ENCODE data around the gene ERFE.
"Not testable (repeated sequence)": the region's sequence is repeated elsewhere in the genome, so short reads cannot be mapped to it uniquely, and the experiment has no call there.

The ERFE gene

GRCh38 chr2:238158509-238159070 is at the start of gene ERFE:
Gene ERFE, plus strand, starts transcription at chr2:238158970. Its CDS starts 38 bp downstream, at chr2:238159008.
- no peak within 1 kb of the TSS for H3K27ac ChIP-seq
- DNase-seq (ENCODE audit: low read depth, low spot score), result no peak

GRCh38 chr2:238113611-238114010 is 45.2 kb upstream of the ERFE start:
- DNase-seq (ENCODE audit: low read depth, low spot score), result no peak
- no peak overlapping the region for H3K27ac ChIP-seq

- H3K27ac ChIP-seq, result no peak overlapping the region
- no peak for DNase-seq (ENCODE audit: low read depth, low spot score)
These were observed 44.4 kb upstream of the ERFE start for GRCh38 chr2:238114331-238114841.

DNA sequence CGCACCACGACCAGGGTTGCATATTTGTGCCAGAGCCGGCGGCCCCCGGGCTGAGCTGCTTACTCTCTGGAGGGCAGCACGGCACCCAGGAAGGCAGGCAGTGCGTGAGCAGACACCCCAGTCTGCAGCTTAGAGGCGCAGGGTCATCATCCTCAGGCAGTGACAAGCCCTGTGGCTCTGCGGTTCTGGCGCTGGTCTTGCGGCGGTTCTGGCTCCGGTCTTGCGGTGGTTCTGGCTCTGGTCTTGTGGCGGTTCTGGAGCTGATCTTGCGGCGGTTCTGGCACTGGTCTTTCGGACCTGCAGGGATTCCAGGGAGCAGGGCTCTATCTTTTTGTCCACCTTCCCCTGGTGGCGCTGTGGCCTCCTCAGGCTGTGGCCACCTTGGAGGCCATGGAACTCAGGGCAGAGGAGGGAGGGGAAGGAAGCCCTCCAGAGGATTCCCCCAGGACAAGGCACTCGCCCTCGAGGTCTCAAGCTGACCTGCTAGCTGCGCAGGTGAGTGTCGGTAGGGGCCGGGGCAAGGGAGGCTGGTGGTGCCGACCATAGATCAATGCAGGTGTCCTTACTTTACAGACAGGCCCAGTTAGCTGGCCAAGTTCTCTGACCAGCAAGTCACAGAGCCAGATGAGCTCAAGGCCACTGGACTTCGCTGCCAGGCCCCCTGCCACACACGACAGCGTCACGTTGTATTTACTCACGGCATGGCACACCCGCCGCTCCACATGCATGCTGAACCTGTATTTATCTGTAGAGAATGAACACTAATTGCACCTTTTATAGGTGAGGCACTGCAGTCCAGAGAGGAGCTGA is 43.7 kb upstream of the ERFE start:
- DNase-seq (ENCODE audit: low read depth, low spot score), result no peak

DNA sequence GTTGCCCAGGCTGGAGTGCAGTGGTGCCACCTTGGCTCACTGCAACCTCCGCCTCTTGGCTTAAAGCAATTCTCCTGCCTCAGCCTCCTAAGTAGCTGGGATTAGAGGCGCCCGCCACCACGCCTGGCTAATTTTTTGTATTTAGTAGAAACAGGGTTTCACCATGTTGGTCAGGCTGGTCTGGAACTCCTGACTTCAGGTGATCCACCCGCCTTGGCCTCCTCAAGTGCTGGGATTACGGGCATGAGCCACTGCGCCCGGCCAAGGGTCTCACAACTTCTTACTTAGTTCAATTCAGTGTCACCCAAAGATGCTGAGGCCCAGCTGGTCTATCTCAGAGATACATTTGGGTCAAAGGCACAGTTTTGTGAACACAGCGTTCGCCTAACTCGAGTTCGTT is 43.1 kb upstream of the ERFE start:
- H3K27ac ChIP-seq; DNase-seq (ENCODE audit: low read depth, low spot score): not testable (repeated sequence)

More for the DNA sequence above, 43.7 kb upstream of the ERFE start:
- H3K27ac ChIP-seq, result no peak overlapping the region

DNA sequence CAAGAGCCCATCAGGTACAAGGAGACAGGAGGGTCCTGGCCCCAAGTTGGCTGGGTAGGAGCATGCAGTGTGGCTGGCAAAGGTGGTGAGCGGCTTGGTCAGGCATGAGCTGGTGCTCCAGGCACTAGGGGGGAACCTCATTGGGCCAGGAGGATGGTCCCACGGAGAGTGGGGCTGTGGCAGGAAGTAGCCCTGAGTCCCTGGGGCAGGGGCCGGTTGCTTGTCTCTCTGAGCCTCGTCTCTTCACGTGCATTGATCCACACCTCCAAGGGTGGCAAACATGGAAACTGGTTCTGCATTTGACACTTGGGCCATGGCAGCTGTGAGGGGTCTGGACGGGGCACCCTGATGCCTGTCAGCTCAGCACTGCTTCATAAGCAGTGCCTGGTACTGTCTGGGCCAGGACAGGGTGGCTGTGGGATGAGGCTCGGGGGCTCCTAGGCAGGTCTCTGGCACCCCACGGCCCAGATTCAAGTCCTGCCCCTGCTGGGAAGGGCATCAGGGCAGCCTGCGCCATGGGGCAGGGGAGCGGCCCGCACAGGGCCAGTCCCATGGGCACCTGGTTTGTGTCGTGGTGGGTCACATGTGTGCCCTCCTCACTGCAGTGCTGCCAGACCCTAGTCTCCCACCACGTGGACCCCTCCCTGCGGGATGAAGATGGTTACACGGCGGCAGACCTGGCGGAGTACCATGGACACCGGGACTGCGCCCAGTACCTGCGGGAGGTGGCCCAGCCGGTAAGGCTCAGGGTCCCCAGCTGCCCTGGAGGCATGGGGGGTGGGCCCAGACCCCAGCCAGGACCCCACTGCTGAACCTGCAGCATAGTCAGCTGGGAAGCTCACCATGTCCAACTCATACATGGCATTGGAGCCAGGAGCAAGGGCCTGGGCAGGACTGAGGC is 42.2 kb upstream of the ERFE start:
- no peak overlapping the region for H3K27ac ChIP-seq
- no peak for DNase-seq (ENCODE audit: low read depth, low spot score)

DNA sequence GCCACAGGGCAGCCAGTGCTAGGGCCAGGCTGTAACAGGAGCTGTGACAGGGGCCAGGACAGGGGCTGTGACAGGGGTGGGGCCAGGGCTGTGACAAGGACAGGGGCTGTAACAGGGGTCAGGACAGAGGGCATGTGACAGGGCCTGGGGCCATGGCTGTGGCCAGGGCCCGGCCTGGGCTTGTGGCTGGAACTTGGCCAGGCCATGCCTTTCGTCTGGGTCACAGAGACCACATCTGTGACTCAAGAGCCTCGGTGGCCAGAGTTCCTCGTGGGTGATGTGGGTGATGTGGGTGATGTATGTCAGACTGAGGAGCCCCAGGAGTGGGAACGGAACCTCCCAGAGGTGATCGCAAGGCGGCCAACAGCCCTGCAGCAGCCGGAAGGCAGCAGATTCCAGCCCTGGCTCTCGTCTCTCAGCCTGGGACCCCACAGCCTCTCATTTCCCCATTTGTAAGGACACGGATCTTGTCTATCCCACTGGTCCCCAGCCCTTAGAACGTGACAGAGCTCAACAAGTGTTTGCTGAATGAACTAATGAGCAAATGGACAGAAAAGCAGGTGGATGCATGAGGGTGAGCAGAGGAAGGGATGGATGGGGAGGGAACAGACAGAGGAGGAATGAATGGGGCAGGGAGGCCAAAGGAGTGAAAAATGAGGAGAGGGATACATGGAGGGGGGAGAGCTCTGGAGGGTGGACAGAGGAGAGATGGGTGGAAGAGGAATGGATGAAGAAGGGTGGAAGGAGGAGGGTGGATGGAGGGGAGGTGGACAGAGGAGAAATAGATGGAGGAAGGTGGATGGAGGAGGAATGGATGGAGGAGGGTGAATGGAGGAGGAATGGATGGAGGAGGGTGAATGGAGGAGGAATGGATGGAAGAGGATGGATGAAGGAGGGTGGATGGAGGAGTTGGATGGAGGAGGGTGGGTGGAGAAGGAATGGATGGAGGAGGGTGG is 41.3 kb upstream of the ERFE start:
- H3K27ac ChIP-seq, result no peak overlapping the region
- DNase-seq (ENCODE audit: low read depth, low spot score), result no peak

DNA sequence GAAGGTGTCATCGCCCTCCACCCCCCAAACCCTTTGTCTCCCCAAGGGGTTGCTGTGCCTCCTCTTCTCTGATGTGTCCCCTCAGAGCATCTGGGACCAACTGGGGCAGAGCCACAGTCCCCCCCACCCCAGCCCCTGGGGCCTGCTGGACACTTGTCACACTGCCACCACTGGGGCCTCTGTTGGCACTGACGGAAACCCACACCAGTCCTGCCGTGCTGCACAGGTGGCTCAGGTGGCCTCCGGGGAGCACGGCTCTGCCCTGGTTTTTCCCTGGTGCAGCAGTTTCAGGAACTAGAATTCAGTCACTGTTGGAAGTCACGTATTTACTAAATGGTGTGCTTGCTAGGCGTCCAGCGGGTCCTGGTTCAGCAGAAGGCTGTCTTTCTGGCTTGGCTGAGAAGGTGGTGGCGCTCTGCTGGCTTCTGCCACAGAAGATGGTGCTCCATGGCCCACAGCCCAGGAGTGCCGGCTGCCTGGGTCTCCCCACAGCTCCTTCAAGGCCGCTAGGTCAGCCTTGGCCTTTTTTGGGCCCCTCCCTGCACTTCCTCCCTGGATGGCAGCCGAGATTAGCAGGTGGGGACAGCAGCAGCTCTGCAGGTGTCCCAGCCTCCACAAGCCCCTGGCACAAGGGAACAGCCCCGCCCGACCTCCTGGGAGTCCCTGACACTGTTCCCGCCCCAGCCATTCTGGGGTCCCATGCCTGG is 38.9 kb upstream of the ERFE start:
- DNase-seq (ENCODE audit: low read depth, low spot score), result no peak
- H3K27ac ChIP-seq, result no peak overlapping the region

DNA sequence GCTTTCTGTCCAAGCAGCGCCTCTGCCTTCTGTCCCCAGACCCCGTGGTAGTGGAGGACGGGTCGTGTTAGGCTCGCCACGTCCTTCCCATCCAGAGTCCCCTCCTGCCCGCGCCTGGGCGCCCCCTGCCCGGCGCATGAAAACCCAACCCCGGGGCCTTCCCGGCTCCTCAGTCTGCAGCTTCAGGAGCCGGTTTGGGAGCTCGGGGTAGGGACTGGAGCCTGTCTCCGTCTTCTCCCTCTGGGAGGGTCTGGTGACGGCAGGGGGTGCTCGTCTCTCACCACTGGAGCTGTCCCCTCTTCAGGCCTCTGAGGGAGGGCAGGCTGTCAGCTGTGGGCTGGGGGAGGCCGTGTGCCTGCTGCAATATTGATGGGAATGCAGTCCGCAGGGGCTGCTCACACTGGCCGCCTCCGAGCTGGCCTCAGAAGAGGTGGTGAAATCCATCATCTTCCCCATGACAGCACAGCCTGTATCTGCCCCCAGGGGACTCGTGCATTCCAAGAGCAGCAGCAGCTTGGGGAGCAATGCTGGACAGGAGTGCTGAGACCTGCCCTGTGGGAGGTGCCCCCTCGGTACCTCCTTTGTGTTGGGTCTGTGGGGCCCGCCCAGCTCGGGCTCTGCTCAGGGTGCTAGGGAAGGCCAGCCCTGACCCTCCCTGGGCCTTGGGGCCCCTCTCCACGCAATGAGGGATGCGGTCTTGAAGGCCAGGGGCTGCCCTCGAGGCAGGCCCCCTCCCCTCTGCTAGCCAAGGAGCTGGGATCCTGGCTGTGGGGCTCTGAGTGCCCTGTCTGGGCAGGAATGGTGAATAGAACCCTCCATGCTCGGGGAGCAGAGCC is 38.1 kb upstream of the ERFE start:
- H3K27ac ChIP-seq, result no peak overlapping the region
- no peak for DNase-seq (ENCODE audit: low read depth, low spot score)

DNA sequence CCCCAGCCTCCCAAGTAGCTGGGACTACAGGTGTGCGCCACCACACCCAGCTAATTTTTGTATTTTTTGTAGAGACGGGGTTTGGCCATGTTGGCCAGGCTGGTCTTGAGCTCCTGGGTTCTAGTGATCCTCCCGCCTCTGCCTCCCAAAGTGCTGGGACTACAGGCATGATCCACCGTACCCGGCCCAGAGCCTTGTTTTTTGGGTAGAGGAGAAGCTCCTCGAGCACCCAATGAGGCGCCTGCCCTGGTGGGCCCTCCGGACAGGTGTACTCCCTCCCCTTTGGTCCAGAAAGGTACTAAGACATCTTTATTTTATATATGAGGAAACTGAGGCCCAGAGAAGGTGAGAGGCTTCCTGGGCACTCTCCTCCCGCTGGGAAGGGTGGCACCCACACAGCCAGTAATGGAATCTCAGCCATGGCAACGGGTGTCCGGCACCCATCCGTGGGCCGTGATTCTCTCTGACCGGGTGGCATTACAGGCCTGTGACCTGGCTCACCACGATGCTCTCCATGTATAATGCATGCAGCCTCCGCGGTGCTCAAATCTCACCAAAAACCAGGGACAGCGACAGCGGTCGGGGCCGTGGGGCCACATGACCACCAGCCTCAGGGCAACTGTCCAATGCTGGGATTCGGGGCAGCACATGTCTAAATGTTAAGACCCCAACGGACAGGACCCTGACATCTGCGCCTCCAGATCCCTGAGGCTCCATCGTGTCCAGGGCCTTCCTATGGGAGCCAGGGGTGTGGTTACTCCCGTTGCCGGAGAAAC is 37.1 kb upstream of the ERFE start:
- DNase-seq (ENCODE audit: low read depth, low spot score), result no peak
- H3K27ac ChIP-seq, result no peak overlapping the region

- no peak overlapping the region for H3K27ac ChIP-seq
- no peak for DNase-seq (ENCODE audit: low read depth, low spot score)
These were observed 36.2 kb upstream of the ERFE start for GRCh38 chr2:238122287-238123217.

DNA sequence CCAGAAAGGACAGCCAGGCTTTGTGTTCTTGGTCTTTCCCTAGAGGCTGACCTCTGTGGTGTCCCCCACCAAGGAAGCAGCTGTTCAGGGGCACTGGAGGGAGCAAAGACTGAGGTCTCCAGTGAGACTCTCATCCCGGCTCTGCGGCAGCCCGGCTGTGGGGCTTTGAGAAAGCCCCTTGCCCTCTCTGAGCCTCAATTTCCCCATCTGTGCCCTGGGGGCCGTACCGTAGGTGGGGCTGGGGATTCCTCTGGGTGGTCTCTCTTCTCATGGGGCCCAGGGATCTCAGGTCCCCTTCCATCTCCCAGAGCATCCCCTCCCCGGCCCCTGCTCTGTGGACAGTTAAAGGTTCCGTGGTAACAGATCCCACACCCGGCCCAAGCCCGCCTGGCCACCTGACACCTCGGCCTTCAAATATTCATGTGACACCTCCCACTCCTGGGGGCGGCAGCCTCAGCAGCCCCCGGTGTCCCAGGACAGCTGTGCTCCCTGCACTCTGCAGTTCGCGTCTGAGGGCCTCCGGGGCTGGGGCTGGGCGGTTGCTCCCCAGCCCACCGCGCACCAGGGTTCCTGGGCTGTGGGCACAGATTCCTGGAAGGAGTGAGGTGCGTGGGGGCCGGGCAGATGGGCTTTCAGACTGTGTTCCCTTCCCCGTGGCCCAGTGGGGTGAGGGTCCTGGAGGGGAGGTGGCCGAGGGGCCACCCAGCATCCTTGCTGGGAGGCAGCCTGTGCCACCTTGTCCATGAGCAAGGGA is 35.4 kb upstream of the ERFE start:
- no peak for DNase-seq (ENCODE audit: low read depth, low spot score)
- H3K27ac ChIP-seq, result no peak overlapping the region

GRCh38 chr2:238123991-238124470 is 34.7 kb upstream of the ERFE start:
- no peak for DNase-seq (ENCODE audit: low read depth, low spot score)
- no peak overlapping the region for H3K27ac ChIP-seq

GRCh38 chr2:238124488-238125126 is 34.2 kb upstream of the ERFE start:
- no peak overlapping the region for H3K27ac ChIP-seq
- DNase-seq (ENCODE audit: low read depth, low spot score), result no peak

Measured in epithelial cell of prostate (primary cell).